Measurements from ENCODE around the gene SUPT3H.

GRCh38 chr6:45003387-45003786 is 374.3 kb downstream of the SUPT3H start:
- TF ChIP-seq, protein P1, sequence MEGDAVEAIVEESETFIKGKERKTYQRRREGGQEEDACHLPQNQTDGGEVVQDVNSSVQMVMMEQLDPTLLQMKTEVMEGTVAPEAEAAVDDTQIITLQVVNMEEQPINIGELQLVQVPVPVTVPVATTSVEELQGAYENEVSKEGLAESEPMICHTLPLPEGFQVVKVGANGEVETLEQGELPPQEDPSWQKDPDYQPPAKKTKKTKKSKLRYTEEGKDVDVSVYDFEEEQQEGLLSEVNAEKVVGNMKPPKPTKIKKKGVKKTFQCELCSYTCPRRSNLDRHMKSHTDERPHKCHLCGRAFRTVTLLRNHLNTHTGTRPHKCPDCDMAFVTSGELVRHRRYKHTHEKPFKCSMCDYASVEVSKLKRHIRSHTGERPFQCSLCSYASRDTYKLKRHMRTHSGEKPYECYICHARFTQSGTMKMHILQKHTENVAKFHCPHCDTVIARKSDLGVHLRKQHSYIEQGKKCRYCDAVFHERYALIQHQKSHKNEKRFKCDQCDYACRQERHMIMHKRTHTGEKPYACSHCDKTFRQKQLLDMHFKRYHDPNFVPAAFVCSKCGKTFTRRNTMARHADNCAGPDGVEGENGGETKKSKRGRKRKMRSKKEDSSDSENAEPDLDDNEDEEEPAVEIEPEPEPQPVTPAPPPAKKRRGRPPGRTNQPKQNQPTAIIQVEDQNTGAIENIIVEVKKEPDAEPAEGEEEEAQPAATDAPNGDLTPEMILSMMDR (conservative IDR thresholded peaks at IDR 0.05): no peak
- TF ChIP-seq ZFX (IDR thresholded peaks at IDR 0.05): no peak
